Natural killer cell treated with Interleukin-12 subunit alpha and Interleukin-12 subunit beta and Interleukin-15 and Interleukin-18, amount 100 ng/mL, for 72 hours (primary cell): Measurements from ENCODE around the gene KCNE3. TPM values are rescaled to one million over a fixed set of nuclear protein-coding genes. Genes with fewer than 3 reads are reported as not detected.

Source experiments
- ATAC-seq, 2 donors: fragments of 150-1000 bp; cut with Tn5 transposase in 1 of 2; sonication (Bioruptor Pico), chemical (Tn5 transposase) in 1 of 2; 2 replicates each; pipeline ENCODE4 v1.10.0; 2021
- DNase-seq: peaks from one replicate; pipeline ENCODE4 v3.0.0; 2022; ENCODE audit warnings: low spot score
- H3K27ac Mint-ChIP-seq, 2 donors: 1 replicate in 1 of 2; 2 replicates in 1 of 2; pipeline ENCODE4 v1.8.0; 2022; ENCODE audit warnings: mixed read lengths in 2 of 2, mild to moderate bottlenecking in 1 of 2, moderate library complexity in 1 of 2
- H3K27me3 Mint-ChIP-seq, 2 donors: 1 replicate in 1 of 2; 2 replicates in 1 of 2; pipeline ENCODE4 v1.8.0; 2022; ENCODE audit warnings: mixed read lengths in 2 of 2
- H3K36me3 Mint-ChIP-seq: one replicate; pipeline ENCODE4 v1.8.0; 2022; ENCODE audit warnings: mixed read lengths
- H3K4me1 Mint-ChIP-seq, 2 donors: 1 replicate in 1 of 2; 2 replicates in 1 of 2; pipeline ENCODE4 v1.8.0; 2022; ENCODE audit warnings: low read depth in 2 of 2, mixed read lengths in 2 of 2, mild to moderate bottlenecking in 1 of 2
- H3K4me3 Mint-ChIP-seq: one replicate; pipeline ENCODE4 v1.8.0; 2022; ENCODE audit warnings: mixed read lengths
- H3K9me3 Mint-ChIP-seq: 2 replicates; pipeline ENCODE4 v1.8.0; 2022; ENCODE audit warnings: mixed read lengths
- total RNA-seq, 2 donors: library from RNA; stranded (reverse); gene quantifications; one replicate each; pipeline ENCODE4 v1.2.3, GENCODE V29; 2022

Gene KCNE3
- total RNA-seq = under 1 TPM; 0.10 to 0.73 TPM

DNA sequence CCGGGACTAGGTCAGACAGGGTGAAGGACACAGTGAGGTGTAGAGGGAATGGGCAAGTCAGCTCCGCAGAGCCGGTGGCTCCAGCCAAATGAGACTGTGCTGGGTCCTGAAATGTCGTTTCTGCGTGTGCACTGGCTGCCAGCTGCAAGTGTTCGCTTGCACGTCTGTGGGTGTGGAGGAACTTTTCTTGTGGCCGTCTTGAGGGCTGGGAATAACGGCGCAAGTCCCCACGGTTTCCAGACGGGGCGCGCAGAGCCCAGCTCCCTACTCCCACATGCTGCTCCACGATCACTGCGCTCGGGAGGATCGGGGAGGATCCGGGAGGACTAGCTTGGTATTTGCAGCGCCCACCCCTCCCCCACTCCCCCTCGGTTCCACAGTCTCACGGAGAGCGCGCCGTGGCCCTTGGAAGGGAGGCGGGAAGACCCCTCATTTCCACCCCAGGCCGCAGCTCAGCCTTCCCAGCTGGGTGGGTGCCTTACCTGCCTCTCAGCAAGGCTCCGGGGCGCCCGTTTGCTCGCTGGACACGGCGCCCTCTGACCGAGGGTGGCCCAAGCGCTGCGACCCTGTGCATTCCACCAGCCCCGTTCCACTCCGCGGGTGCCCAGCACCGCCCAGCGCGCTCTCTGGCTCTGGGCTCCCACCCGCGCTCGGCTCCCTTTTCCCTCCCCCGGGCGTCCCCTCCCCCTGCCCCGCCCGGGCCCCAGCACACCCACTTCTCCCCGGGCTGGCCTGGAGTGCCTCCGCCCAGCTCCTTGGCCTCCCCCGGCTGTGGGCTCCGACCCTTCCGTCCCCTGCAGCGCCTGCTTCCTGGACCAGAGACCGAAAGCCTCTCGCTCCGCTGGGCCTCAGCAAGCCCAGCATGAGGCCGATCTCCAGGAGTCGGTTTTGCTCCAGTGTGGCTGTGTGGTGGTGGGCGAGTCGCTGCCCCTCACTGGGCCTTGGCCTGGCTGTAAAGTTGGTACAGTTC is at the start of gene KCNE3:
Gene KCNE3, minus strand, starts transcription at position 634 of the 970 bp plus-strand sequence. CDS start 9,986 bp downstream, outside the sequence.
- Mint-ChIP-seq H3K27ac (no peak within 1 kb of the TSS), H3K9me3 (no peaks in the 10 kb centered on the region), H3K36me3 (no peaks in the 10 kb centered on the region), H3K4me1 (peaks cover 0 to 2% of the 10 kb centered on the region in 2 donors), H3K27me3 (peaks cover 38 to 54% of the 10 kb centered on the region in 2 donors), H3K4me3 (no peak within 1 kb of the TSS)
- ATAC-seq (peak in 1 of 2 donors; percentile 41), DNase-seq (no peak)

- Mint-ChIP-seq H3K36me3 (peaks cover 4% of the 10 kb centered on the region), H3K27ac (no peak overlapping the region), H3K9me3 (no peaks in the 10 kb centered on the region), H3K4me3 (no peak overlapping the region), H3K4me1 (no peaks in the 10 kb centered on the region), H3K27me3 (peaks cover 6 to 8% of the 10 kb centered on the region in 2 donors)
- DNase-seq (no peak), ATAC-seq (no peak)
Observed at GRCh38 chr11:74507582-74507981, 40.2 kb upstream of the KCNE3 start.

GRCh38 chr11:74506823-74507222 is 39.5 kb upstream of the KCNE3 start:
- Mint-ChIP-seq H3K4me1 (no peaks in the 10 kb centered on the region), H3K4me3 (no peak overlapping the region), H3K27me3 (peaks cover 0 to under 1% of the 10 kb centered on the region in 2 donors), H3K36me3 (no peaks in the 10 kb centered on the region), H3K27ac (no peak overlapping the region), H3K9me3 (no peaks in the 10 kb centered on the region)
- no peak for DNase-seq
- ATAC-seq = no peak

DNA sequence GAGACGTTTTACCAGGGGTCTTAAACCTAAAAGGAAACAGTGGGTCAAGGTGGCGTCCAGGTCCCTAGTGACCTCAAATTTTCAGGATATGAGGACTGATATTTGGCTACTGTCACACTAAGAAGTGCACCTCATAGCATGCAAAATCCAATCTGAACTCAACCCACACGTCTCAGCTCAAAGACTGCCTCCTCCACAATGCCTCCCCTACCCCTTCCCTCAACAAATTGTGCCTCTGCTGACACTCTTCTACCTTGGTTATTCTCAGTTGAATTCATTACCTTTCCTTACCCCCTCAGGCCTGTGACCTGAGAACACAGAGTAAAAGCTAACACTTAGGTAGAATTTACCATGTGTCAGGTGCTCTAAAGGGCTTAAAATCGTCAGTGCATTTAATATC is 38.6 kb upstream of the KCNE3 start:
- no peaks in the 10 kb centered on the region for H3K36me3 Mint-ChIP-seq
- DNase-seq = no peak
- no peak for ATAC-seq
- no peak overlapping the region for H3K27ac Mint-ChIP-seq
- H3K4me3 Mint-ChIP-seq = no peak overlapping the region
- H3K4me1 Mint-ChIP-seq = no peaks in the 10 kb centered on the region
- H3K9me3 Mint-ChIP-seq = no peaks in the 10 kb centered on the region
- no peaks in the 10 kb centered on the region for H3K27me3 Mint-ChIP-seq

DNA sequence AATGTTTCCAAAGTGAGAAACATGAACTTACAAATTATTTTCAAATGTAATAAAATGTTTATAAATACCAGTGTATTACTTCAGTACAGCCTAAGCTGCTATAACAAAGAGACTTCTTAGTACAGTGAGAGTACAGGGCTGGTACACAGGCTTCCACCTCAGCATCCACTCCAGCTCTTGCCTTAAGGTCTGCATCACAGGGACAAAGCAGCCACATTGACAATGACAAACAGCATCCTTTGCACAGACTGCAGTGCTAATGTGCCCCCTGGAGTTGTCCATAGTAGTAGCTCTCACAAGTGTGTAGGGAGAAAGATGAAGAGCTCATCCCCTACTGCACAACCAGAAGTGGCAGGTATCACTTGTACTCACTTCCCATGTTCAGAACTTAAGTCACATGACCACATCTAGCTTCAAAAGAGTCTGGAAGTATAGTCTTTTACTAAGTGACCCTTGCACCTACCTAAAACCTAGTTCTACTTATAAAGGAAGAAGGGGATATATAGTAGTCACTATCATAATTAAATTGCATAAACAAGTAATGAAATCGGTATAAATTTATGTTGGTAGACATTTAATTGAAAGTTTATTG is 36.8 kb upstream of the KCNE3 start:
- Mint-ChIP-seq H3K4me3 (no peak overlapping the region), H3K4me1 (no peaks in the 10 kb centered on the region), H3K36me3 (no peaks in the 10 kb centered on the region), H3K27ac (no peak overlapping the region), H3K27me3 (peaks cover 5% of the 10 kb centered on the region in 2 donors), H3K9me3 (no peaks in the 10 kb centered on the region)
- ATAC-seq = no peak
- no peak for DNase-seq

DNA sequence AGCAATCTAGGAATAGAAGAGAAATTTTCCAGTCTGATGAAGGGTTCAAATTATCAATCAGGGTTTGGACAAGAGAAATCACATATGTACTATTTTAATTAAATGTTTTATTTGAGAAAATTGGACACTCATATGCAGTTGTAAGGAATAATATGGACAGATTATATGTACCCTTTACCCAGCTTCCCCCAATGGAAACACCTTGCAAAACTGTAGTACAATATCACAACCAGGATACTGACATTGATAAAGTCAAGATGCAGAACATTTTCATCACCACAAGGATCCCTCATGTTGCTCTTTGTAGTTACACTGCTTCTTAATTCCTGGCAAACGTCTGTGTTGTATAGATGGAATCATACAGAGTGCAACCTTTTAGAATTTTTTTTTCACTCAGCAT is 27.6 kb upstream of the KCNE3 start:
- no peak overlapping the region for H3K27ac Mint-ChIP-seq
- H3K9me3 Mint-ChIP-seq = no peaks in the 10 kb centered on the region
- peaks cover 0 to 2% of the 10 kb centered on the region in 2 donors for H3K27me3 Mint-ChIP-seq
- ATAC-seq (no peak), DNase-seq (no peak)
- H3K4me1 Mint-ChIP-seq = peaks cover 14 to 16% of the 10 kb centered on the region in 2 donors
- H3K36me3 Mint-ChIP-seq = no peaks in the 10 kb centered on the region
- peak overlapping the region; percentile 13 for H3K4me3 Mint-ChIP-seq

DNA sequence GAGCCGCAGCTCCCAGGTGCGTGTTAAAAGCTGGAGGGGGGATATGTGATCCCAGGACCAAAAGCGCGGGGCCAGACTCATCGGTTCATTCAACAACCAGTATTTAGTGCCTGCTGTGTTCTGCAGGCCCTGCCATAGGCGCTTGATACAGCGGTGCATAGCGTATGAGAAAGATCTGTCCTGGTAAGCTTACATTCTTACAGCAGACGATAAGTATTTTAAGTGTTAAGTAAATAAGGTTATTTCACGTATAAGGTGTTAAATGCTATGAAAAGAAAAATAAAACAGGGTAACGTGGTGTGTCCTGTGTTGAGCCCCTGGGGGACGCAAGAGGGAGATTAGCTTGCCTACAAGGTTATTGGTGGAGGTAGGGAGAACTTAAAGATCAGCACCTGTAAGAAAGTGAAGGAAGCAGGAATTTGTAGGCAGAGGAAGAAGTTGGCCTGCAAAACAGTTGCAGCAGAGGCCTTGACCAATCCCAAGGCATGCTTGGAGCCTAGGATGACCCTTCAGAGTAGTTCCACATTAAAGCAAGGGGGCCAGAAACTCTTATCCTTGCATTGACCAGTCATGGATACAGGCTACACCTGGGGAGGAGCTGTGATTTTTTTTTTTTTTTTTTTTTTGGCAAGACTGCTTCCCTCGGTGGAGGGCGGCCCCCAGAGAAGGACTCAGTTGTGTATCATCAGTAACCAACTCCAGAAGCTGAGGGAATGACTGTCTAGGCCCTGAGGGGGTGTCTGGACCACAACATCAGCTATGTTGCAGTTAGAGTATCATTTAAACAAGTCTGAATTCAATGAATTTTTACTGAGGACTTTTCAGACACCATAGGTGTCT is 26.7 kb upstream of the KCNE3 start:
- H3K36me3 Mint-ChIP-seq = no peaks in the 10 kb centered on the region
- peaks cover 14 to 16% of the 10 kb centered on the region in 2 donors for H3K4me1 Mint-ChIP-seq
- peak overlapping the region; percentile 73 to 81 for H3K27ac Mint-ChIP-seq
- peak overlapping the region; percentile 85 for H3K4me3 Mint-ChIP-seq
- ATAC-seq (no peak), DNase-seq (no peak)
- peaks cover 0 to 2% of the 10 kb centered on the region in 2 donors for H3K27me3 Mint-ChIP-seq
- no peaks in the 10 kb centered on the region for H3K9me3 Mint-ChIP-seq

DNA sequence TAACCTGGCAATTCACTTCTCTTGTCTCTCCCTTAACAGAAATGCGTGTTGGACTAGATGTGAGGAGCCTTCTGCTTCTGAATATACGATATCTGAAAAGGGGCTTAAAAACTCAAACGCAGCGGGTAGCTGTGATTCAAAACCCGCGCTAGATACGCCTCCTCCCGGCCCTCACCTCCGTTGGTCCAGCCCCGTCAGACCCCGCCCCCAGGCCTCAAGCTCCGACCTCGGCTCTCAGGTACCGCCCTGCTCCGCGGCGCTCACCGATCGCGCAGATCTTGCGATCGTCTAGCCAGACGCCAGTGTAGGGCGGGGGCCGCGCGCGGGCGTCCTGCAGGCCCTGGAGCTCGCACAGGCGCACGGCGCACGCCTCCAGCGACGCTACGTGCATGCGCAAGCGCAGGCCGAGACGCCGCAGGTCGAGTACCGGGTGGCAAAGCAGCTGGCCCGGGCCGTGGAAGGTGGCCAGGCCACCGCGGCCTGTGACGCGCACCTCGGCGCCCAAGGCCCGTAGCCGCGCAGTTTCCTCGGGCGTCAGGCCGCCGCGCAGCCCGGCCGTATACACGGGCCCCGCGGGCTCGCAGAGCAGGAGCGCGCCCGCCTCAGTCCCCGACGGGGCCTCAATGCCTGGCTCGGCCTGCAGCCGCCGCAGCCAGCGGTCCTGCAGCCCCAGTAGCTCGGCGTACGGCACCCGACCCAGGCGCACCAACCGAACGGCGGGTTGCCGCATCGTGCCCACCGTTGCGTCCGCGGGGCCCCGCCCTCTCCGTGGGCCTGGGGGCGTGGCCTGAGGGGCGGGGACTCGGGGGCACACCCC is 25.8 kb upstream of the KCNE3 start, which contains the start of gene LIPT2:
Gene LIPT2, minus strand, starts transcription at position 751 of the 817 bp plus-strand sequence. Its CDS starts 21 bp downstream, at position 730.
- H3K36me3 Mint-ChIP-seq = no peaks in the 10 kb centered on the region
- peaks cover 0 to 2% of the 10 kb centered on the region in 2 donors for H3K27me3 Mint-ChIP-seq
- peak; percentile 98 for DNase-seq
- no peaks in the 10 kb centered on the region for H3K9me3 Mint-ChIP-seq
- H3K27ac Mint-ChIP-seq = peak within 1 kb of the TSS; percentile 73 to 84
- peak; percentile 99 for ATAC-seq
- peaks cover 14 to 16% of the 10 kb centered on the region in 2 donors for H3K4me1 Mint-ChIP-seq
- H3K4me3 Mint-ChIP-seq = peak within 1 kb of the TSS; percentile 85

GRCh38 chr11:74492084-74492483 is 24.7 kb upstream of the KCNE3 start:
- H3K9me3 Mint-ChIP-seq = no peaks in the 10 kb centered on the region
- DNase-seq (no peak), ATAC-seq (no peak)
- H3K36me3 Mint-ChIP-seq = no peaks in the 10 kb centered on the region
- H3K4me1 Mint-ChIP-seq = peaks cover 14 to 16% of the 10 kb centered on the region in 2 donors
- peaks cover 2 to 7% of the 10 kb centered on the region in 2 donors for H3K27me3 Mint-ChIP-seq
- peak overlapping the region; percentile 84 for H3K4me3 Mint-ChIP-seq
- peak overlapping the region; percentile 58 to 84 for H3K27ac Mint-ChIP-seq

DNA sequence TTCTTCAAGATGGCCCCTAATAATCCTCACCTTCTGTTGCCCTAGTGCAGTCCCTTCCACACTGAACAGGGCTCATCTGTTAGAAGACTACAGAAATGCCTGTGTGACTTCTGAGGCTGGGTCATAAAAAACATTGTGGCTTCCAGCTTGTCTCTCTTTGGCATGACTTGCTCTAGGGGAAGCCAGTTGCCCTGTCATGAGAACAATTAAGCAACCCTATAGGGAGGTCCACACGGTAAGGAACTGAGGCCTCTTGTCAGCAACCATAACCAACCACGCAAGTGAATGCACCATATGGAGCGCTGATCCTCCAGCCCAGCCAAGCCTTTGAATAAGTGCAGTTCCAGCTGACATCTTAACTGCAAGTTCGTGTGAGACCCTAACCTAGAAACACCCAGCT is 23.6 kb upstream of the KCNE3 start:
- H3K9me3 Mint-ChIP-seq = no peaks in the 10 kb centered on the region
- no peak for ATAC-seq
- H3K27ac Mint-ChIP-seq = no peak overlapping the region
- H3K4me1 Mint-ChIP-seq = peaks cover 14 to 16% of the 10 kb centered on the region in 2 donors
- H3K36me3 Mint-ChIP-seq = no peaks in the 10 kb centered on the region
- H3K27me3 Mint-ChIP-seq = peaks cover 0 to 8% of the 10 kb centered on the region in 2 donors
- no peak overlapping the region for H3K4me3 Mint-ChIP-seq
- no peak for DNase-seq

GRCh38 chr11:74487875-74488274 is 20.5 kb upstream of the KCNE3 start:
- Mint-ChIP-seq H3K9me3 (no peaks in the 10 kb centered on the region), H3K27ac (no peak overlapping the region), H3K36me3 (no peaks in the 10 kb centered on the region), H3K27me3 (peaks cover 0 to 20% of the 10 kb centered on the region in 2 donors), H3K4me3 (no peak overlapping the region), H3K4me1 (peaks cover 9 to 10% of the 10 kb centered on the region in 2 donors)
- ATAC-seq (no peak), DNase-seq (no peak)

DNA sequence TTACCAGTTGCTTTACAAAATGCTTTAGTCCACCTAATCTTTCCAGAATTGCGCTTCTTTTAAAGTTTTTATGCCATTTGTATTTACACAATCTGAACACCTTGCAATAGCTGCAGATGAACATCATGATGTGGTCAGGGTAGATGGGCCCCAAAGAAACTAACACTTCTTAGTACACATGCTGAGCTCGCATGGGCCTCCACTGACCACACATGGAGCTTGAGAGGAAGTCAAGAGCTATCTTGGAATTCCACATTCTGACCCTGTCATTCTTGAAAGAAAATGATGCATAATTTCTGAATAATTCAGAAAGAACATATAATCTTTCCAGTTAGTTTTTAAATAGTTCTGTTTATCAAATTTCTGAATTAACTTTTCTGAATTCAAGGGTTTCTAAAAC is 18.5 kb upstream of the KCNE3 start:
- Mint-ChIP-seq H3K27me3 (peaks cover 0 to 20% of the 10 kb centered on the region in 2 donors), H3K9me3 (no peaks in the 10 kb centered on the region), H3K36me3 (no peaks in the 10 kb centered on the region), H3K4me3 (no peak overlapping the region), H3K27ac (no peak overlapping the region), H3K4me1 (no peaks in the 10 kb centered on the region)
- ATAC-seq (no peak), DNase-seq (no peak)
